IMR-90 (cell line): ENCODE results near the gene ADCY4. TPM values are rescaled to one million over a fixed set of nuclear protein-coding genes. Genes with fewer than 3 reads are reported as not detected.

Experiments
- ATAC-seq: fragments of 200-7000 bp; cut with Tn5 transposase; 2 replicates; pipeline ENCODE4 v1.9.1; 2020; ENCODE audit warnings: low read depth, mild to moderate bottlenecking, moderate library complexity
- BruUV-seq: library from RNA; stranded (reverse); fragments of 400-500 nt; replicated peaks from 2 replicates; lab custom pipeline; 2021; lab: Mats Ljungman, UMichigan
- CTCF ChIA-PET: fragments of 300-600 bp; formaldehyde crosslinking; extraction: SDS; loops from one replicate; lab custom pipeline; 2021; ENCODE audit warnings: antibody characterized with exemption; lab: Yijun Ruan, JAX
- POLR2A ChIA-PET: fragments of 300-600 bp; sonication (Branson Sonifier 250); formaldehyde crosslinking; loops from one replicate; lab custom pipeline; 2022; ENCODE audit warnings: antibody characterized with exemption; ENCODE audit not compliant: unreplicated experiment; lab: Charles Lee
- DNase-seq: peaks from one replicate; pipeline ENCODE4 v3.0.0; 2013
- H2AFZ ChIP-seq: replicated peaks from 2 replicates; pipeline ENCODE3; 2013; ENCODE audit warnings: low read length, mild to moderate bottlenecking; ENCODE audit not compliant: poor library complexity
- H2AK5ac ChIP-seq: 2 replicates; pipeline ENCODE4 v1.6.1; 2013; ENCODE audit warnings: low read depth, low read length, inconsistent platforms
- H2AK9ac ChIP-seq: replicated peaks from 2 replicates; pipeline ENCODE3; 2013; ENCODE audit warnings: mild to moderate bottlenecking, low read depth, low read length, moderate library complexity; ENCODE audit not compliant: poor library complexity
- H2BK120ac ChIP-seq: 2 replicates; pipeline ENCODE4 v1.6.1; 2013; ENCODE audit warnings: low read depth, low read length, inconsistent platforms
- H2BK15ac ChIP-seq: 3 replicates; pipeline ENCODE4 v1.6.1; 2013; ENCODE audit warnings: low read depth, low read length, inconsistent platforms
- H2BK20ac ChIP-seq: 2 replicates; pipeline ENCODE4 v1.6.1; 2013; ENCODE audit warnings: low read depth, mild to moderate bottlenecking, inconsistent platforms, low read length, moderate library complexity
- H2BK5ac ChIP-seq: 2 replicates; pipeline ENCODE4 v1.6.1; 2013; ENCODE audit warnings: mild to moderate bottlenecking, low read depth, low read length, inconsistent platforms; ENCODE audit not compliant: poor library complexity, severe bottlenecking
- H3K14ac ChIP-seq: replicated peaks from 2 replicates; pipeline ENCODE4 v1.6.1; 2013; ENCODE audit warnings: low read depth, low read length, inconsistent platforms
- H3K18ac ChIP-seq: 2 replicates; pipeline ENCODE4 v1.6.1; 2013; ENCODE audit warnings: low read depth, low read length, control low read depth
- H3K23ac ChIP-seq: 2 replicates; pipeline ENCODE4 v1.6.1; 2013; ENCODE audit warnings: low read depth, low read length, inconsistent platforms
- H3K27ac ChIP-seq: 2 replicates; pipeline ENCODE4 v1.5.1; 2013; ENCODE audit warnings: mild to moderate bottlenecking, control low read depth, low read length; ENCODE audit not compliant: insufficient read depth
- H3K27me3 ChIP-seq: 2 replicates; pipeline ENCODE4 v1.6.1; 2013; ENCODE audit warnings: low read length; ENCODE audit not compliant: control insufficient read depth, insufficient read depth
- H3K36me3 ChIP-seq: 2 replicates; pipeline ENCODE4 v1.6.1; 2013; ENCODE audit warnings: low read length, mixed read lengths; ENCODE audit not compliant: control insufficient read depth, insufficient read depth
- H3K4ac ChIP-seq: 2 replicates; pipeline ENCODE4 v1.6.1; 2013; ENCODE audit warnings: low read depth, low read length, inconsistent platforms
- H3K4me1 ChIP-seq: 2 replicates; pipeline ENCODE4 v1.6.1; 2013; ENCODE audit warnings: low read length, mixed read lengths; ENCODE audit not compliant: control insufficient read depth, insufficient read depth
- H3K4me2 ChIP-seq: 2 replicates; pipeline ENCODE4 v1.6.1; 2013; ENCODE audit warnings: low read depth, mild to moderate bottlenecking, control low read depth, low read length, moderate library complexity
- H3K4me3 ChIP-seq: 2 replicates; pipeline ENCODE4 v1.5.1; 2013; ENCODE audit warnings: low read depth, mild to moderate bottlenecking, control low read depth, low read length, moderate library complexity; ENCODE audit not compliant: insufficient read depth
- H3K56ac ChIP-seq: 2 replicates; pipeline ENCODE4 v1.6.1; 2013; ENCODE audit warnings: low read length, inconsistent platforms; ENCODE audit not compliant: insufficient read depth; ENCODE audit errors: extremely low read depth
- H3K79me1 ChIP-seq, 2 experiments: 2 replicates each; pipeline ENCODE4 v1.6.1; 2013; ENCODE audit warnings: low read length in 2 of 2, inconsistent platforms in 1 of 2, low read depth in 1 of 2
- H3K9ac ChIP-seq: 2 replicates; pipeline ENCODE4 v1.6.1; 2013; ENCODE audit warnings: low read depth, low read length, control low read depth
- H3K9me1 ChIP-seq: 2 replicates; pipeline ENCODE4 v1.6.1; 2013; ENCODE audit warnings: low read length, inconsistent platforms; ENCODE audit not compliant: insufficient read depth
- H3K9me3 ChIP-seq: 2 replicates; pipeline ENCODE4 v1.6.1; 2013; ENCODE audit warnings: low read length; ENCODE audit not compliant: control insufficient read depth, insufficient read depth
- H4K20me1 ChIP-seq: 2 replicates; pipeline ENCODE4 v1.6.1; 2013; ENCODE audit warnings: low read length, inconsistent platforms; ENCODE audit not compliant: insufficient read depth
- H4K5ac ChIP-seq: 2 replicates; pipeline ENCODE4 v1.6.1; 2013; ENCODE audit warnings: mild to moderate bottlenecking, low read depth, low read length, control low read depth
- H4K8ac ChIP-seq, 2 experiments: 2 replicates each; pipeline ENCODE4 v1.6.1; 2013; ENCODE audit warnings: low read depth in 2 of 2, low read length in 2 of 2, control low read depth in 1 of 2, inconsistent platforms in 1 of 2
- H4K91ac ChIP-seq: 2 replicates; pipeline ENCODE4 v1.6.1; 2013; ENCODE audit warnings: low read depth, low read length, inconsistent platforms; ENCODE audit not compliant: insufficient read depth
- BHLHE40 ChIP-seq: fragments of 150-350 bp; IDR thresholded peaks from 2 replicates; pipeline ENCODE4 v1.6.1; 2016; ENCODE audit warnings: mild to moderate bottlenecking, low read depth, low read length
- CEBPB ChIP-seq: IDR thresholded peaks from 2 replicates; pipeline ENCODE4 v1.6.1; 2012; ENCODE audit warnings: low read depth, low read length, improper control_type of control experiment
- CHD1 ChIP-seq: IDR thresholded peaks from 2 replicates; pipeline ENCODE4 v1.6.1; 2012; ENCODE audit warnings: low read depth, low read length, improper control_type of control experiment
- CTCF ChIP-seq: conservative IDR thresholded peaks from 2 replicates; pipeline ENCODE4 v1.5.1; 2012; ENCODE audit warnings: mild to moderate bottlenecking, low read depth, low read length, improper control_type of control experiment
- FOS ChIP-seq: fragments of 150-350 bp; IDR thresholded peaks from 2 replicates; pipeline ENCODE4 v1.6.1; 2016; ENCODE audit warnings: low read depth, low read length
- MAFK ChIP-seq: IDR thresholded peaks from 2 replicates; pipeline ENCODE4 v1.6.1; 2012; ENCODE audit warnings: low read depth, low read length, improper control_type of control experiment
- MAZ ChIP-seq: IDR thresholded peaks from 2 replicates; pipeline ENCODE4 v1.6.1; 2012; ENCODE audit warnings: low read depth, mild to moderate bottlenecking, low read length, improper control_type of control experiment, moderate library complexity, borderline replicate concordance
- MXI1 ChIP-seq: IDR thresholded peaks from 2 replicates; pipeline ENCODE4 v1.6.1; 2012; ENCODE audit warnings: low read depth, mild to moderate bottlenecking, low read length, moderate library complexity, borderline replicate concordance
- NFE2L2 ChIP-seq: fragments of 150-350 bp; IDR thresholded peaks from 2 replicates; pipeline ENCODE4 v1.6.1; 2016; ENCODE audit warnings: low read depth, mild to moderate bottlenecking, low read length
- POLR2A ChIP-seq: IDR thresholded peaks from 2 replicates; pipeline ENCODE4 v1.6.1; 2012; ENCODE audit warnings: mild to moderate bottlenecking, low read depth, low read length
- RAD21 ChIP-seq: IDR thresholded peaks from 2 replicates; pipeline ENCODE4 v1.6.1; 2012; ENCODE audit warnings: low read length, improper control_type of control experiment
- RCOR1 ChIP-seq: IDR thresholded peaks from 2 replicates; pipeline ENCODE4 v1.6.1; 2012; ENCODE audit warnings: mild to moderate bottlenecking, low read length, improper control_type of control experiment; ENCODE audit not compliant: insufficient replicate concordance
- RFX5 ChIP-seq: IDR thresholded peaks from 2 replicates; pipeline ENCODE4 v1.8.0; 2012; ENCODE audit warnings: low read depth, mild to moderate bottlenecking, low read length, moderate library complexity
- SMC3 ChIP-seq: fragments of 150-350 bp; IDR thresholded peaks from 2 replicates; pipeline ENCODE4 v1.6.1; 2016; ENCODE audit warnings: low read depth, mild to moderate bottlenecking, antibody characterized with exemption, low read length, moderate library complexity
- WGBS, 2 experiments: methylation state at CpG; one replicate each; pipeline versions ENCODE4 v1.1.5 to v1.1.7; 2013; ENCODE audit warnings: missing lambda C conversion rate in 2 of 2; ENCODE audit not compliant: insufficient read length in 1 of 2; ENCODE audit errors: extremely low coverage in 2 of 2; 5-methylcytosine and 5-hydroxymethylcytosine counted together
- dilution Hi-C: fragments of 300-500 bp; cut with HindIII; formaldehyde crosslinking; loops from one replicate; pipeline ENCODE4 v1.14.3; 2018; ENCODE audit warnings: low sequenced_read_pairs; ENCODE audit not compliant: unreplicated experiment
- in situ Hi-C: fragments of 300-500 bp; cut with MboI; formaldehyde crosslinking; loops from 3 replicates; pipeline ENCODE4 v1.14.3; 2019; ENCODE audit warnings: low sequenced_read_pairs, inconsistent platforms, mixed read lengths
- intact Hi-C: fragments of 100-400 bp; cut with micrococcal nuclease; formaldehyde crosslinking; loops from 2 replicates; pipeline ENCODE4 v1.10.0; 2022
- polyA plus RNA-seq, 3 experiments: library from polyadenylated mRNA; depleted of rRNA; stranded (reverse); fragments of >200 nt; gene quantifications; 2 replicates each; pipeline ENCODE4 v1.2.3, GENCODE V29; 2012; ENCODE audit warnings: low replicate concordance in 1 of 3
- total RNA-seq: library from RNA; depleted of rRNA; stranded (reverse); fragments of >200 nt; gene quantifications from 2 replicates; pipeline ENCODE4 v1.2.3, GENCODE V29; 2012
- TF ChIP-seq, protein P1 (sequence below): fragments of 150-350 bp; IDR thresholded peaks from 2 replicates; pipeline ENCODE4 v1.6.1; 2016; ENCODE audit warnings: low read depth, mild to moderate bottlenecking, low read length, moderate library complexity, borderline replicate concordance

Gene ADCY4
- total and polyA plus RNA-seq, 2 of the 4 experiments (the other 2 are of a cell fraction): not detected

DNA sequence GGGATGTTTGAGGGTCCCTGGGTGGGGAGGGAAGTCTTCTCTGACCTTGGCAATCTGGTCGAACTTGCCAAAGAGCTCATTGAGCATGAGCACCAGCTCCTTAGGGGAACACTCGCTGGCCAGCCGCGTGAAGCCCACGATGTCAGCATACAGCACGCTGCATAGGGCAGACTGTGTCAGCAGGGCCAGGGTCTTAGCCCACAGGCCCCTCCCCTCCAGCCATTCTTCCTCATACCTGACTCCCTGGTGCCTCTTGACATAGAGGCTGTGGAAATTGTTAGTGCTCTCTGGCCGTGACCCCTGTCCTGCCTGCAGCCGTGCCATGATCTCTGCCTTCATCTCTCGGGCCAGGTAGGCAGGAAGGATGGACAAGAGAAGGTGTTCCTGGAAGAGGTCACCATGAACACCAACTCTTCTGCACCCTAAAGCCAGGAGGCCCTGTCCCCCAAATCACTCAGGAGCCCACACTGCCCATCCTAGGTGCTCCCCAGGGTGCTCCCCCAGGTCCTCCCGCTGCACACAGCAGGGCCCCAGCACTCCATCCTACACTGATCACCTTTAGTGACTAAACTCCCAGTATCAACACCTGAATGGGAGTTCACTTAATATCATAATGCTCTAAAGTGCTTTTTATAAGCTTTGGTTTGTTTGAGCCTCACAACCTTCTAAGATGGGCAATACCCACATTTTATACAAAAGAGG, 3.7 kb downstream of the ADCY4 start:
- Histone ChIP-seq H3K36me3 (no peaks in the 10 kb centered on the region), H2BK15ac (no peak overlapping the region), H3K27ac (no peak overlapping the region), H3K56ac (no peak overlapping the region), H4K91ac (no peak overlapping the region), H3K9me1 (no peaks in the 10 kb centered on the region; the same call in 1 of the 2 replicates), H2AFZ (no peak overlapping the region), H3K27me3 (peaks cover 34% of the 10 kb centered on the region), H4K5ac (no peak overlapping the region), H4K8ac (no peak overlapping the region), H2BK120ac (no peak overlapping the region), H3K4me2 (no peak overlapping the region), H3K14ac (no peak overlapping the region), H3K4me3 (no peak overlapping the region), H4K20me1 (no peaks in the 10 kb centered on the region), H2BK5ac (no peak overlapping the region), H3K4ac (no peak overlapping the region), H2AK5ac (no peak overlapping the region), H3K4me1 (peaks cover 3% of the 10 kb centered on the region; the same call in 1 of the 2 replicates), H3K9me3 (no peaks in the 10 kb centered on the region), H3K9ac (no peak overlapping the region), H3K18ac (no peak overlapping the region), H3K23ac (no peak overlapping the region), H3K79me1 (no peaks in the 10 kb centered on the region), H2AK9ac (no peak overlapping the region), H2BK20ac (no peak overlapping the region)
- CTCF ChIA-PET: interaction anchor here (0.7 to 5.6 kb wide), 2 partner anchors 100 to 106 kb away, joined by 3 to 63 read pairs; partner anchors contain the start of genes CBLN3 and KHNYN
- ATAC-seq: no peak
- intact Hi-C loops (no loop called here), in situ Hi-C loops (loop anchor here (5.0 kb wide), 1 partner anchor 106 kb away; no protein-coding TSS in a partner anchor), dilution Hi-C loops (no loop called here)
- BruUV-seq: no TSS peak
- no peak for DNase-seq
- POLR2A ChIA-PET: no interaction called here
- 79% methylated on average over 5 of the region's 10 CpGs; no CpG with 5 or more reads in 1 of the 2 experiments for WGBS, 2 experiments
- TF ChIP-seq NFE2L2: no peak
- TF ChIP-seq POLR2A: no peak
- TF ChIP-seq RFX5: no peak
- TF ChIP-seq MXI1: no peak
- no peak for TF ChIP-seq SMC3
- no peak for TF ChIP-seq CTCF
- no peak for TF ChIP-seq MAFK
- TF ChIP-seq, protein P1, sequence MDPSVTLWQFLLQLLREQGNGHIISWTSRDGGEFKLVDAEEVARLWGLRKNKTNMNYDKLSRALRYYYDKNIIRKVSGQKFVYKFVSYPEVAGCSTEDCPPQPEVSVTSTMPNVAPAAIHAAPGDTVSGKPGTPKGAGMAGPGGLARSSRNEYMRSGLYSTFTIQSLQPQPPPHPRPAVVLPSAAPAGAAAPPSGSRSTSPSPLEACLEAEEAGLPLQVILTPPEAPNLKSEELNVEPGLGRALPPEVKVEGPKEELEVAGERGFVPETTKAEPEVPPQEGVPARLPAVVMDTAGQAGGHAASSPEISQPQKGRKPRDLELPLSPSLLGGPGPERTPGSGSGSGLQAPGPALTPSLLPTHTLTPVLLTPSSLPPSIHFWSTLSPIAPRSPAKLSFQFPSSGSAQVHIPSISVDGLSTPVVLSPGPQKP: no peak
- no peak for TF ChIP-seq RCOR1
- no peak for TF ChIP-seq RAD21
- TF ChIP-seq MAZ: no peak
- no peak for TF ChIP-seq FOS
- TF ChIP-seq BHLHE40: no peak
- TF ChIP-seq CHD1: no peak
- no peak for TF ChIP-seq CEBPB
